HCT116 (cell line): ENCODE measurements around the gene KDM7A. TPM values are rescaled to one million over a fixed set of nuclear protein-coding genes. Genes with fewer than 3 reads are reported as not detected.

Source experiments
- ATAC-seq: fragments of 200-7000 bp; cut with Tn5 transposase; 2 replicates; pipeline ENCODE4 v1.9.1; 2020; ENCODE audit warnings: mild to moderate bottlenecking, moderate library complexity
- BruUV-seq: library from RNA; stranded (reverse); fragments of 400-500 nt; replicated peaks from 2 replicates; lab custom pipeline; 2021; lab: Mats Ljungman, UMichigan
- CTCF ChIA-PET: fragments of 300-600 bp; sonication (Branson Sonifier 250); formaldehyde crosslinking; loops from one replicate; lab custom pipeline; 2021; ENCODE audit warnings: antibody characterized with exemption; lab: Charles Lee
- POLR2A ChIA-PET: fragments of 300-600, 350-600 bp; sonication (Branson Sonifier 250); formaldehyde crosslinking; loops from one replicate; lab custom pipeline; 2021; ENCODE audit warnings: antibody characterized with exemption; lab: Charles Lee
- RAD21 ChIA-PET, 2 experiments: fragments of 300-600 bp; sonication (Branson Sonifier 250); formaldehyde crosslinking; loops; one replicate each; lab custom pipeline; 2023; ENCODE audit warnings: low total read pairs in 2 of 2; ENCODE audit not compliant: uncharacterized antibody in 2 of 2, unreplicated experiment in 2 of 2, low non-redundant PET in 1 of 2; lab: Charles Lee
- DNase-seq: peaks from one replicate; pipeline ENCODE4 v3.0.0-alpha.2; 2010; ENCODE audit warnings: low read depth, low spot score
- H2AFZ ChIP-seq: fragments of 200-600 bp; shearing (Covaris generic), sonication (generic); 2 replicates; pipeline ENCODE4 v1.6.1; 2017; ENCODE audit warnings: low read depth, mixed run types, mixed read lengths, antibody characterized with exemption, low read length; ENCODE audit not compliant: poor library complexity, severe bottlenecking
- H3K27ac ChIP-seq: 2 replicates; pipeline ENCODE4 v1.5.1; 2012; ENCODE audit warnings: low read depth, low read length
- H3K27me3 ChIP-seq: fragments of 200-600 bp; sonication (generic); 2 replicates; pipeline ENCODE4 v1.6.1; 2016; ENCODE audit warnings: mixed run types, low read length, mixed read lengths; ENCODE audit not compliant: insufficient read depth
- H3K36me3 ChIP-seq, 2 experiments: fragments of 200-500 bp in 1 of 2; fragments of 200-600 bp in 1 of 2; sonication (Bioruptor generic) in 1 of 2; sonication (generic) in 1 of 2; 2 replicates each; pipeline versions ENCODE4 v1.5.1 to v1.6.1; 2014 to 2016; ENCODE audit warnings: low read length in 2 of 2, inconsistent platforms in 1 of 2, mixed read lengths in 1 of 2, mixed run types in 1 of 2; ENCODE audit not compliant: insufficient read depth in 2 of 2, control insufficient read depth in 1 of 2
- H3K4me1 ChIP-seq, 2 experiments: fragments of 200-600 bp in 1 of 2; sonication (generic) in 1 of 2; 2 replicates each; pipeline versions ENCODE4 v1.5.1 to v1.6.1; 2012 to 2017; ENCODE audit warnings: low read length in 2 of 2, inconsistent platforms in 1 of 2, mild to moderate bottlenecking in 1 of 2, mixed read lengths in 1 of 2, mixed run types in 1 of 2, moderate library complexity in 1 of 2; ENCODE audit not compliant: insufficient read depth in 2 of 2, control insufficient read depth in 1 of 2
- H3K4me2 ChIP-seq: fragments of 200-600 bp; sonication (generic); 2 replicates; pipeline ENCODE4 v1.6.1; 2017; ENCODE audit warnings: mixed run types, low read length, mixed read lengths
- H3K4me3 ChIP-seq, 2 experiments: fragments of 200-600 bp in 1 of 2; sonication (generic) in 1 of 2; replicated peaks in 1 of 2; 2 replicates each; pipeline ENCODE4 v1.5.1; 2011 to 2016; ENCODE audit warnings: low read length in 2 of 2, control low read depth in 1 of 2, low read depth in 1 of 2, mild to moderate bottlenecking in 1 of 2, mixed read lengths in 1 of 2, mixed run types in 1 of 2
- H3K79me2 ChIP-seq: fragments of 200-600 bp; sonication (generic); 2 replicates; pipeline ENCODE4 v1.6.1; 2017; ENCODE audit warnings: mild to moderate bottlenecking, mixed run types, low read length, moderate library complexity, mixed read lengths; ENCODE audit not compliant: insufficient read depth
- H3K9ac ChIP-seq: fragments of 200-600 bp; sonication (generic); 2 replicates; pipeline ENCODE4 v1.6.1; 2016; ENCODE audit warnings: low read length, mixed read lengths
- H3K9me2 ChIP-seq: fragments of 200-600 bp; sonication (generic), shearing (Covaris generic); 2 replicates; pipeline ENCODE4 v1.6.1; 2017; ENCODE audit warnings: mixed run types, mild to moderate bottlenecking, moderate library complexity; ENCODE audit not compliant: insufficient read depth
- H3K9me3 ChIP-seq, 2 experiments: fragments of 200-500 bp in 1 of 2; fragments of 200-600 bp in 1 of 2; sonication (Bioruptor generic) in 1 of 2; sonication (generic) in 1 of 2; 2 replicates each; pipeline ENCODE4 v1.6.1; 2014 to 2017; ENCODE audit warnings: low read length in 2 of 2, mixed read lengths in 2 of 2, inconsistent platforms in 1 of 2, low read depth in 1 of 2, mild to moderate bottlenecking in 1 of 2, mixed run types in 1 of 2, moderate library complexity in 1 of 2; ENCODE audit not compliant: control insufficient read depth in 1 of 2, insufficient read depth in 1 of 2
- H4K20me1 ChIP-seq: fragments of 200-600 bp; sonication (generic), shearing (Covaris generic); 2 replicates; pipeline ENCODE4 v1.6.1; 2017; ENCODE audit warnings: mixed run types, mild to moderate bottlenecking, moderate library complexity; ENCODE audit not compliant: insufficient read depth
- ATF3 ChIP-seq: IDR thresholded peaks from 2 replicates; pipeline ENCODE4 v1.6.1; 2012
- CBX3 ChIP-seq: IDR thresholded peaks from 2 replicates; pipeline ENCODE4 v1.6.1; 2012; ENCODE audit warnings: low read depth
- ELF1 ChIP-seq: IDR thresholded peaks from 2 replicates; pipeline ENCODE4 v1.6.1; 2012; ENCODE audit warnings: low read depth, borderline replicate concordance
- EZH2phosphoT487 ChIP-seq: fragments of 200-600 bp; IDR thresholded peaks from 2 replicates; pipeline ENCODE4 v1.6.1; 2018; ENCODE audit warnings: antibody characterized with exemption, borderline replicate concordance
- JUND ChIP-seq: IDR thresholded peaks from 2 replicates; pipeline ENCODE4 v1.6.1; 2012
- MAX ChIP-seq: IDR thresholded peaks from 2 replicates; pipeline ENCODE4 v1.6.1; 2012
- POLR2AphosphoS5 ChIP-seq: IDR thresholded peaks from 2 replicates; pipeline ENCODE4 v1.6.1; 2011; ENCODE audit warnings: mild to moderate bottlenecking, low read depth, low read length, moderate library complexity
- REST ChIP-seq: IDR thresholded peaks from 2 replicates; pipeline ENCODE4 v1.6.1; 2012; ENCODE audit warnings: low read depth
- SIN3A ChIP-seq: IDR thresholded peaks from 2 replicates; pipeline ENCODE4 v1.6.1; 2012; ENCODE audit warnings: low read depth
- SP1 ChIP-seq: IDR thresholded peaks from 2 replicates; pipeline ENCODE4 v1.6.1; 2012; ENCODE audit warnings: low read depth
- SRF ChIP-seq: IDR thresholded peaks from 2 replicates; pipeline ENCODE4 v1.6.1; 2012; ENCODE audit warnings: low read depth
- TCF7L2 ChIP-seq: IDR thresholded peaks from 2 replicates; pipeline ENCODE4 v1.7.0; 2011; ENCODE audit warnings: borderline replicate concordance, inconsistent platforms; ENCODE audit not compliant: insufficient read depth, insufficient read length; ENCODE audit errors: extremely low read depth
- YY1 ChIP-seq: IDR thresholded peaks from 2 replicates; pipeline ENCODE4 v1.6.1; 2011; ENCODE audit warnings: low read length, low read depth, moderate library complexity, mild to moderate bottlenecking; ENCODE audit not compliant: insufficient replicate concordance; ENCODE audit errors: extremely low read depth
- ZFX ChIP-seq: fragments of 450-650 bp; IDR thresholded peaks from 2 replicates; pipeline ENCODE4 v1.6.1; 2017
- ZNF274 ChIP-seq: fragments of 200-500 bp; sonication (Bioruptor generic); IDR thresholded peaks from 2 replicates; pipeline ENCODE4 v1.6.1; 2014; ENCODE audit warnings: mild to moderate bottlenecking, low read depth, low read length, inconsistent platforms
- intact Hi-C: fragments of 100-400 bp; cut with micrococcal nuclease; formaldehyde crosslinking; loops from 2 replicates; pipeline ENCODE4 v1.10.0; 2022
- total RNA-seq: library from RNA; stranded (reverse); gene quantifications from one replicate; pipeline ENCODE4 v1.2.1, GENCODE V29; 2021; ENCODE audit not compliant: unreplicated experiment

KDM7A gene
- total RNA-seq, 1 experiment from 2014 or later, result 11.6 TPM

GRCh38 chr7:140213684-140214074, 36.9 kb upstream of the KDM7A start:
- H3K9me3 ChIP-seq, result no peaks in the 10 kb centered on the region
- CTCF ChIA-PET, result no interaction called here
- H3K9ac ChIP-seq, result no peak overlapping the region
- no peaks in the 10 kb centered on the region for H3K79me2 ChIP-seq
- no peak overlapping the region for H2AFZ ChIP-seq
- no peaks in the 10 kb centered on the region for H3K36me3 ChIP-seq
- no peaks in the 10 kb centered on the region for H3K9me2 ChIP-seq
- DNase-seq, result no peak
- peaks cover 0 to 3% of the 10 kb centered on the region in 2 experiments; a peak in 1 of 4 replicates for H3K4me1 ChIP-seq
- H4K20me1 ChIP-seq, result no peaks in the 10 kb centered on the region
- H3K4me3 ChIP-seq, result no peak overlapping the region
- RAD21 ChIA-PET, result no interaction called here
- TF ChIP-seq TCF7L2, result no peak
- TF ChIP-seq ATF3, result no peak
- no peak for TF ChIP-seq POLR2AphosphoS5
- no peak for TF ChIP-seq SP1
- no peak for TF ChIP-seq ZFX
- TF ChIP-seq YY1, result no peak
- no peak for TF ChIP-seq MAX
- TF ChIP-seq CBX3, result no peak
- TF ChIP-seq SRF, result no peak
- no peak for TF ChIP-seq ELF1
- no peak for TF ChIP-seq EZH2phosphoT487
- no peak for TF ChIP-seq ZNF274
- TF ChIP-seq JUND, result no peak
- TF ChIP-seq SIN3A, result no peak
- TF ChIP-seq REST, result no peak
- TF ChIP-seq, all 23 proteins: peak for 0
- Histone ChIP-seq H3K4me2 (no peak overlapping the region), H3K27ac (no peak overlapping the region), H3K27me3 (no peaks in the 10 kb centered on the region)
- no peak for ATAC-seq
- no TSS peak for BruUV-seq
- intact Hi-C loops, result no loop called here
- POLR2A ChIA-PET, result no interaction called here
